Spleen (tissue), 11 donors: ENCODE measurements around the gene CEND1. TPM values are rescaled to one million over a fixed set of nuclear protein-coding genes. Genes with fewer than 3 reads are reported as not detected.
A peak's percentile ranks its signal among the peaks of the same experiment; 100 is the strongest.

Source experiments
- DNase-seq: peaks from one replicate; pipeline ENCODE4 v3.0.0-alpha.2; 2020
- H3K27ac ChIP-seq, 8 donors: fragments of 200-600 bp; sonication (generic) in 7 of 8; 1 replicate in 4 of 8; 2 replicates in 4 of 8; pipeline versions ENCODE4 v1.5.0 to v1.8.0; 2016 to 2021; ENCODE audit warnings: inconsistent platforms in 4 of 8, mild to moderate bottlenecking in 4 of 8, moderate library complexity in 1 of 8
- H3K27me3 ChIP-seq, 7 donors: fragments of 200-600 bp; sonication (generic) in 6 of 7; replicated peaks in 1 of 7; 1 replicate in 4 of 7; 2 replicates in 3 of 7; pipeline versions ENCODE4 v1.5.0 to v1.8.0; 2016 to 2021; ENCODE audit warnings: inconsistent platforms in 3 of 7, mild to moderate bottlenecking in 1 of 7
- H3K36me3 ChIP-seq, 6 donors: fragments of 200-600 bp; sonication (generic) in 5 of 6; 1 replicate in 4 of 6; 2 replicates in 2 of 6; pipeline versions ENCODE4 v1.5.0 to v1.8.0; 2016 to 2021; ENCODE audit warnings: inconsistent platforms in 2 of 6
- H3K4me1 ChIP-seq, 6 donors: fragments of 200-600 bp; sonication (generic) in 5 of 6; 1 replicate in 3 of 6; 2 replicates in 3 of 6; pipeline versions ENCODE4 v1.5.0 to v1.8.0; 2016 to 2021; ENCODE audit warnings: inconsistent platforms in 3 of 6
- H3K4me3 ChIP-seq, 8 donors: fragments of 200-600 bp; sonication (generic) in 7 of 8; 1 replicate in 4 of 8; 2 replicates in 4 of 8; pipeline versions ENCODE4 v1.5.0 to v1.8.0; 2016 to 2021; ENCODE audit warnings: inconsistent platforms in 4 of 8, mild to moderate bottlenecking in 4 of 8, moderate library complexity in 2 of 8
- H3K9me3 ChIP-seq, 8 donors: fragments of 200-600 bp; sonication (generic) in 7 of 8; 1 replicate in 4 of 8; 2 replicates in 4 of 8; pipeline versions ENCODE4 v1.5.0 to v1.8.0; 2016 to 2021; ENCODE audit warnings: inconsistent platforms in 4 of 8
- POLR2A ChIP-seq, 3 donors: fragments of 450-650 bp; IDR thresholded peaks; one replicate each; pipeline ENCODE4 v1.5.1; 2017; ENCODE audit warnings: antibody characterized with exemption in 3 of 3, mild to moderate bottlenecking in 1 of 3
- POLR2AphosphoS5 ChIP-seq, 3 donors: sonication (generic); formaldehyde crosslinking; IDR thresholded peaks; one replicate each; pipeline ENCODE4 v1.5.1; 2017; ENCODE audit warnings: antibody characterized with exemption in 3 of 3
- WGBS, 5 donors: extraction: QIAGEN DNeasy Blood & Tissue Kit in 3 of 5; methylation state at CpG; one replicate each; pipeline versions ENCODE4 v1.1.5 to v1.1.7; 2013 to 2018; 5-methylcytosine and 5-hydroxymethylcytosine counted together
- intact Hi-C: fragments of 100-400 bp; cut with DNase I; formaldehyde crosslinking; loops from one replicate; pipeline ENCODE4 v1.15.0; 2023; ENCODE audit warnings: low total_unique reads
- polyA plus RNA-seq, 3 donors: library from polyadenylated mRNA; stranded (reverse); fragments of 200-250 nt; gene quantifications; one replicate each; pipeline ENCODE4 v1.2.1, GENCODE V29; 2013
- total RNA-seq, 7 donors: library from RNA; depleted of rRNA in 3 of 7; stranded (reverse); fragments of >200 nt in 3 of 7; fragmentation: NEBNext Ultra II Directional in 4 of 7; extraction: Animal tissue kit (Norgen Biotek cat#: 25700) in 4 of 7; gene quantifications; one replicate each; pipeline versions ENCODE4 v1.1.0 to v1.2.1, GENCODE V29; 2016 to 2021
- TF ChIP-seq, protein P1 (sequence below), 11 experiments: fragments of 200-600 bp in 7 of 11; fragments of 450-650 bp in 4 of 11; sonication (generic) in 4 of 11; IDR thresholded peaks in 8 of 11; conservative IDR thresholded peaks in 3 of 11; 1 replicate in 7 of 11; 2 replicates in 4 of 11; pipeline versions ENCODE4 v1.4.0 to v1.8.0; 2016 to 2021; ENCODE audit warnings: antibody characterized with exemption in 11 of 11, inconsistent platforms in 4 of 11, mild to moderate bottlenecking in 1 of 11
- donor health status: healthy with polysubstance abuse.
- donor health status: DM: no; HTN: no; CAD: no; lungs with moderate emphysema.
- donor health status: DM: no; HTN: no; CAD: no.
- donor health status: Bipolar disorder and iron deficiency.
- donor health status: healthy.
- donor health status: DM: no; HTN: no; CAD: no.
- donor health status: DM: yes; HTN: yes; CAD: no.

The CEND1 gene
- total and polyA plus RNA-seq, 10 donors, result 0.29 to 0.42 (median 0.42) TPM; not detected in 7

DNA sequence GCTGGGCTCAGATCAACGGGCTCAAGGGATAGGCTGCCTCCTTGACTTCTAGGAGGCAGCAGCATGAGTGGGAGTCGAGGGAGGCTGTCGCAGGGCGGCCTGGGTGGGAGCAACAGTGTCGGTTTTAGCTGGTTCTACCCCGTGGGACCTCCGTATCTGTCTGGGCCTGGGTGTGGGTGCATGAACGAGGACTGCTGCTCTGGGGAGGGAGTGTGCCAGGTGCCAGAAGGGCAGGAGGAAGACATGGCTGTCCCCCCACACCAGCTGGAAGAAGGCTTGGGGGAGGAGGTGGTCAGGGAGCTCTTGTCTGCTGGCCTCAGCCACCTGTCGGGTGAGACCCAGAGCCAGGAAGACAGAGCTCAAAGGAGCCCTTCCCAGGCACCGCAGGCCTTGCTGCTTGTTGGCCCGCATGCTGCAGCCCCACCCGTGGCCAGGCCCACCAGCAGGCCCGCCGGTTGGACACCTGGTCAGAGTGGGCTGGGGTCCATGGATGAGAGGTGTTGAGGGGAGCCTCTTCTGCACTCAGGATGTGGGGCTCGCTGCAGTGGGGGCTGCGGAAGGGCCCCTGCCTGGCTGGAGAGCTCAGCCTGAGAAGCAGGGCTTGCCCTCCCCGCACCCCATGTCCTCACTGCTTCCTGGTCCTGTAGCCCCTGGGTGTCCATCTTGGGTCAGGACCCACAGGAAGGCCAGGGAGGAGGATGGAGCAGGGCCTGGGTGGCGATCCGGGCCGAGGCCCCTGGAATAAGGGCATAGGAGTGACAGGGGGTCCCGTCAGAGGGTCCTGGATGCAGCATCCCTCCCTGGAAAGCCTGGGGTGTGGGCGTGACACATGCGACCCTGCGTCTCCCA lies 3.4 kb downstream of the CEND1 start:
- H3K9me3 ChIP-seq, result no peaks in the 10 kb centered on the region
- no peak overlapping the region for H3K4me3 ChIP-seq
- H3K27me3 ChIP-seq, result peaks cover 0 to 36% (median 26%) of the 10 kb centered on the region in 7 donors
- no peak overlapping the region for H3K27ac ChIP-seq
- intact Hi-C loops, result no loop called here
- peaks cover 0 to 9% (median 5%) of the 10 kb centered on the region in 6 donors for H3K36me3 ChIP-seq
- peak in 1 of 3 donors; percentile 42 for TF ChIP-seq POLR2AphosphoS5 (IDR thresholded peaks at IDR 0.05)
- TF ChIP-seq POLR2A (IDR thresholded peaks at IDR 0.05), result no peak
- TF ChIP-seq, protein P1, sequence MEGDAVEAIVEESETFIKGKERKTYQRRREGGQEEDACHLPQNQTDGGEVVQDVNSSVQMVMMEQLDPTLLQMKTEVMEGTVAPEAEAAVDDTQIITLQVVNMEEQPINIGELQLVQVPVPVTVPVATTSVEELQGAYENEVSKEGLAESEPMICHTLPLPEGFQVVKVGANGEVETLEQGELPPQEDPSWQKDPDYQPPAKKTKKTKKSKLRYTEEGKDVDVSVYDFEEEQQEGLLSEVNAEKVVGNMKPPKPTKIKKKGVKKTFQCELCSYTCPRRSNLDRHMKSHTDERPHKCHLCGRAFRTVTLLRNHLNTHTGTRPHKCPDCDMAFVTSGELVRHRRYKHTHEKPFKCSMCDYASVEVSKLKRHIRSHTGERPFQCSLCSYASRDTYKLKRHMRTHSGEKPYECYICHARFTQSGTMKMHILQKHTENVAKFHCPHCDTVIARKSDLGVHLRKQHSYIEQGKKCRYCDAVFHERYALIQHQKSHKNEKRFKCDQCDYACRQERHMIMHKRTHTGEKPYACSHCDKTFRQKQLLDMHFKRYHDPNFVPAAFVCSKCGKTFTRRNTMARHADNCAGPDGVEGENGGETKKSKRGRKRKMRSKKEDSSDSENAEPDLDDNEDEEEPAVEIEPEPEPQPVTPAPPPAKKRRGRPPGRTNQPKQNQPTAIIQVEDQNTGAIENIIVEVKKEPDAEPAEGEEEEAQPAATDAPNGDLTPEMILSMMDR (IDR thresholded peaks at IDR 0.05 in 8 of 11, conservative IDR thresholded peaks at IDR 0.05 in 3 of 11), result no peak
- WGBS, 5 donors, result 66 to 87% (median 81%) methylated on average over 11 to 24 of the region's 24 CpGs
- DNase-seq, result no peak
- peaks cover 0 to 31% (median 18%) of the 10 kb centered on the region in 6 donors for H3K4me1 ChIP-seq

DNA sequence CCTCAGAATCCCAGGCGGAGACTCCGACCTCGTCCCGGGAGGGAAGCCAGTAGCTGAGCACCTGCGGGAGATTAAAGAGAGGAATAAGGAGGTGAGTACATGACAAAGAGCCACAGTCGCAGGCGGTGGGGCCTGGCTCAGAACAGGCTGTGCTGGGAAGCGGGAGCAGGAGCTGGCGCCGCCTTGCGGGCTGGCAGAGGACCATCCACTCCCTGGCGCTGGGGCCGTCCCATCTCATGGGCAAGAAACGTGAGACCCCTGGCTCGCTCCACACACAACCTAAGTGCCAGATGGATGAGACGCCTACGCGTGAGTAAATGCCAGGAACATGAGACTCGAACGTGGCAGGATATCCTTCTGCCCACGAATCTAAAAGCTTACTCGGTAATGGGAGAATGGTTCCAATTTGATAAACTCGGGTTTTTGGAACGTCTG lies 6.3 kb downstream of the CEND1 start:
- intact Hi-C loops, result no loop called here
- peaks cover 0 to 4% (median 0%) of the 10 kb centered on the region in 6 donors for H3K36me3 ChIP-seq
- TF ChIP-seq POLR2AphosphoS5 (IDR thresholded peaks at IDR 0.05), result peak; percentile 33 to 55 (median 53)
- TF ChIP-seq, protein P1 (IDR thresholded peaks at IDR 0.05 in 8 of 11, conservative IDR thresholded peaks at IDR 0.05 in 3 of 11), result peak in 8 of 11 experiments; percentile 14 to 73 (median 54)
- no peak for TF ChIP-seq POLR2A (IDR thresholded peaks at IDR 0.05)
- peaks cover 0 to 35% (median 17%) of the 10 kb centered on the region in 6 donors for H3K4me1 ChIP-seq
- DNase-seq, result peak; percentile 80
- 43 to 85% (median 52%) methylated on average over 24 of the region's 24 CpGs for WGBS, 5 donors
- no peaks in the 10 kb centered on the region for H3K9me3 ChIP-seq
- no peak overlapping the region for H3K27ac ChIP-seq
- H3K4me3 ChIP-seq, result no peak overlapping the region
- peaks cover 0 to 11% (median 6%) of the 10 kb centered on the region in 7 donors for H3K27me3 ChIP-seq

DNA sequence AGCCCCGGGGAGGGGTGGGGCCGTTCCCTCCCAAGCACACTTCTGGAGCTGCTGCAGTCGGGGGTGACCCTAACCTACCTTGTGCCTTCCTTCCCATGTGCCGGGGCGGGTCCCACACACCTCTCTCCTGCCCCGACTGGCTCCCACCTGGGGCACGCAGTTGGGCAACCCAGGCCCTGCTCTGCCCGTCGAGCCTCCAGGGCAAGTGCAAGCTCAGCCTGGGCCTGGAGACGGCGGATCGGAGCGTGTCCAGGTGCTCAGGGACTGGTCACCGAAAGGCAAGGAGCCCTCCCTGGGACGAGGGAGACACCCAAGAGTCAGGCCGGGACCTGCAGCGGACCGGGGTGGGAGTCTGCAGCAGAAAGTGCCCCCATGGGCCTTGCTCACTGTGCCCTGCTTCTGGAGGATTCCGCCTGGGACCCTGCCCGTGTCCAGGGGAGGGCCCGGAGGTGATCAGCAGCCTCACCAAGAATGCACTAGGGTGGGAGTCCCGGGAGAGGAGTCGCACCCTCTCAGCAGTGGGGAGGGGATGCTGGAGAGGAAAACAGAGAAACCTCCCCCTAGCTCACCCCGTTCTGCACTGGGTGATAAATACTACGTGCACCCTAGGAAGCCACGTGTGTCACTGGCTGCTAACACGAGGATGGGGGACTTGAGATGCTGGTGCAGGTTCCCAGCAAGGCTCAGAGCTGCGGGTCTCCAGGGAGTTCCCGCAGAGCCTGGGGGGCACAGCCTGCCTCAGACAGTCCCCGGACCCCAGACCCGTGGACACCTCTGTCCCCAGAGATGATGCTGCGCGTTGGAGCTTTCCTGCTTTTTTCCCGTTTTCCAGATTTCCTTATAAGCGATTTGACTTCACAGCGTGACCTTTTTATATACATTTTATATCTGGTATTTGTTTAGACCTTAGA lies 7.4 kb downstream of the CEND1 start:
- intact Hi-C loops, result no loop called here
- H3K4me1 ChIP-seq, result peaks cover 4 to 34% (median 18%) of the 10 kb centered on the region in 6 donors
- DNase-seq, result no peak
- 81 to 96% (median 84%) methylated on average over 16 to 36 of the region's 36 CpGs for WGBS, 5 donors
- peak in 1 of 3 donors; percentile 41 for TF ChIP-seq POLR2AphosphoS5 (IDR thresholded peaks at IDR 0.05)
- TF ChIP-seq, protein P1 (IDR thresholded peaks at IDR 0.05 in 8 of 11, conservative IDR thresholded peaks at IDR 0.05 in 3 of 11), result no peak
- no peak overlapping the region for H3K27ac ChIP-seq
- no peak overlapping the region for H3K4me3 ChIP-seq
- peaks cover 0 to under 1% (median 0%) of the 10 kb centered on the region in 7 donors for H3K27me3 ChIP-seq
- peaks cover 0 to 4% (median 0%) of the 10 kb centered on the region in 6 donors for H3K36me3 ChIP-seq
- no peaks in the 10 kb centered on the region for H3K9me3 ChIP-seq
